Neural cell (in vitro differentiated cells): ENCODE measurements around the gene LMOD1.

Experiments
- CTCF ChIP-seq: fragments of 450-650 bp; IDR thresholded peaks from 2 replicates; pipeline ENCODE4 v1.5.1; 2014; ENCODE audit warnings: antibody characterized with exemption, mild to moderate bottlenecking, moderate library complexity; ENCODE audit not compliant: poor library complexity, severe bottlenecking
- EP300 ChIP-seq: fragments of 450-650 bp; conservative IDR thresholded peaks from 2 replicates; pipeline ENCODE4 v1.6.1; 2014; ENCODE audit warnings: antibody characterized with exemption, mild to moderate bottlenecking, moderate library complexity; ENCODE audit not compliant: poor library complexity, severe bottlenecking
- EZH2 ChIP-seq: fragments of 200-600, 300-800 bp; shearing (Covaris generic), sonication (generic); IDR thresholded peaks from 2 replicates; pipeline ENCODE4 v1.6.1; 2014; ENCODE audit warnings: antibody characterized with exemption, low read length, borderline replicate concordance, mild to moderate bottlenecking; ENCODE audit not compliant: insufficient read depth, poor library complexity, severe bottlenecking
- MXI1 ChIP-seq: fragments of 450-650 bp; conservative IDR thresholded peaks from 2 replicates; pipeline ENCODE4 v1.6.1; 2014; ENCODE audit warnings: antibody characterized with exemption, mild to moderate bottlenecking; ENCODE audit not compliant: poor library complexity, severe bottlenecking
- RAD21 ChIP-seq: fragments of 450-650 bp; conservative IDR thresholded peaks from 2 replicates; pipeline ENCODE4 v1.6.1; 2014; ENCODE audit warnings: antibody characterized with exemption, mild to moderate bottlenecking, moderate library complexity
- REST ChIP-seq: IDR thresholded peaks from 2 replicates; pipeline ENCODE4 v1.6.1; 2012; ENCODE audit warnings: borderline replicate concordance

GRCh38 chr1:201891451-201892045 lies 54.8 kb downstream of the LMOD1 start:
- TF ChIP-seq CTCF (no peak), EP300 (no peak), RAD21 (no peak), EZH2 (no peak), REST (no peak), MXI1 (no peak)
